CD14-positive monocyte (primary cell): ENCODE measurements around the gene IQGAP2. TPM values are rescaled to one million over a fixed set of nuclear protein-coding genes. Genes with fewer than 3 reads are reported as not detected.
A peak's percentile ranks its signal among the peaks of the same experiment; 100 is the strongest.

ENCODE experiments used
- DNase-seq, 3 donors: peaks; one replicate each; pipeline ENCODE4 v3.0.0-alpha.2; 2011 to 2022
- H2AFZ ChIP-seq: 2 replicates; pipeline ENCODE4 v1.6.0; 2012; ENCODE audit warnings: mild to moderate bottlenecking, low read depth, low read length, inconsistent platforms; ENCODE audit not compliant: insufficient read depth, poor library complexity, severe bottlenecking
- H3K27ac ChIP-seq, 2 donors: 1 replicate in 1 of 2; 2 replicates in 1 of 2; pipeline ENCODE4 v1.5.1; 2012 to 2013; ENCODE audit warnings: low read length in 2 of 2, control low read depth in 1 of 2, inconsistent platforms in 1 of 2, low read depth in 1 of 2, mild to moderate bottlenecking in 1 of 2
- H3K27me3 ChIP-seq, 2 donors: one replicate each; pipeline versions ENCODE4 v1.6.0 to v1.6.1; 2011 to 2013; ENCODE audit warnings: low read length in 2 of 2; ENCODE audit not compliant: control insufficient read depth in 2 of 2, insufficient read depth in 2 of 2
- H3K36me3 ChIP-seq, 2 donors: replicated peaks in 1 of 2; 1 replicate in 1 of 2; 2 replicates in 1 of 2; pipeline versions ENCODE4 v1.5.1 to v1.6.1; 2012 to 2013; ENCODE audit warnings: low read length in 2 of 2, control low read depth in 1 of 2, inconsistent platforms in 1 of 2, mild to moderate bottlenecking in 1 of 2; ENCODE audit not compliant: insufficient read depth in 2 of 2, control insufficient read depth in 1 of 2
- H3K4me1 ChIP-seq, 2 donors: 1 replicate in 1 of 2; 2 replicates in 1 of 2; pipeline versions ENCODE4 v1.5.1 to v1.6.1; 2012 to 2013; ENCODE audit warnings: low read length in 2 of 2, control low read depth in 1 of 2, inconsistent platforms in 1 of 2, mild to moderate bottlenecking in 1 of 2, moderate library complexity in 1 of 2; ENCODE audit not compliant: insufficient read depth in 2 of 2, control insufficient read depth in 1 of 2
- H3K4me2 ChIP-seq: replicated peaks from 2 replicates; pipeline ENCODE3; 2012; ENCODE audit warnings: low read length, moderate library complexity, mild to moderate bottlenecking; ENCODE audit not compliant: poor library complexity, severe bottlenecking; ENCODE audit errors: extremely low read depth
- H3K4me3 ChIP-seq, 3 experiments: fragments of 200-600 bp in 1 of 3; sonication (generic) in 1 of 3; replicated peaks in 1 of 3; 1 replicate in 2 of 3; 2 replicates in 1 of 3; pipeline ENCODE4 v1.5.1; 2011 to 2013; ENCODE audit warnings: low read length in 3 of 3, mild to moderate bottlenecking in 3 of 3, control low read depth in 2 of 3, low read depth in 2 of 3, inconsistent platforms in 1 of 3, moderate library complexity in 1 of 3
- H3K79me2 ChIP-seq: 2 replicates; pipeline ENCODE4 v1.6.0; 2012; ENCODE audit warnings: mild to moderate bottlenecking, control low read depth, inconsistent platforms, low read length, moderate library complexity; ENCODE audit not compliant: insufficient read depth
- H3K9ac ChIP-seq: 2 replicates; pipeline ENCODE4 v1.6.0; 2017; ENCODE audit warnings: low read length, mild to moderate bottlenecking; ENCODE audit not compliant: insufficient read depth, poor library complexity, severe bottlenecking
- H3K9me3 ChIP-seq, 2 donors: replicated peaks in 1 of 2; 1 replicate in 1 of 2; 2 replicates in 1 of 2; pipeline versions ENCODE4 v1.5.1 to v1.6.1; 2012 to 2013; ENCODE audit warnings: low read length in 2 of 2, control low read depth in 1 of 2; ENCODE audit not compliant: control insufficient read depth in 1 of 2, insufficient read depth in 1 of 2
- H4K20me1 ChIP-seq: 2 replicates; pipeline ENCODE4 v1.6.0; 2012; ENCODE audit warnings: mild to moderate bottlenecking, low read length, control low read depth, moderate library complexity; ENCODE audit not compliant: insufficient read depth
- H3K27ac Mint-ChIP-seq, 7 donors: one replicate each; pipeline ENCODE4 v1.8.0; 2020; ENCODE audit warnings: mild to moderate bottlenecking in 7 of 7, mixed read lengths in 7 of 7, moderate library complexity in 6 of 7, inconsistent platforms in 2 of 7
- H3K27me3 Mint-ChIP-seq, 3 donors: one replicate each; pipeline ENCODE4 v1.8.0; 2021 to 2022; ENCODE audit warnings: low read depth in 3 of 3, mild to moderate bottlenecking in 3 of 3, mixed read lengths in 3 of 3, moderate library complexity in 3 of 3, inconsistent platforms in 1 of 3
- H3K36me3 Mint-ChIP-seq, 2 donors: one replicate each; pipeline ENCODE4 v1.8.0; 2020; ENCODE audit warnings: mixed read lengths in 2 of 2, inconsistent platforms in 1 of 2, mild to moderate bottlenecking in 1 of 2
- H3K4me1 Mint-ChIP-seq: one replicate; pipeline ENCODE4 v1.8.0; 2020; ENCODE audit warnings: mild to moderate bottlenecking, mixed read lengths
- H3K4me3 Mint-ChIP-seq, 2 donors: one replicate each; pipeline ENCODE4 v1.8.0; 2020; ENCODE audit warnings: mild to moderate bottlenecking in 2 of 2, mixed read lengths in 2 of 2, moderate library complexity in 1 of 2
- H3K9me3 Mint-ChIP-seq, 7 donors: one replicate each; pipeline ENCODE4 v1.8.0; 2020 to 2022; ENCODE audit warnings: mixed read lengths in 7 of 7, mild to moderate bottlenecking in 6 of 7, moderate library complexity in 6 of 7, inconsistent platforms in 2 of 7
- WGBS: methylation state at CpG from one replicate; pipeline ENCODE4 v1.1.5; 2013; ENCODE audit warnings: missing lambda C conversion rate; ENCODE audit not compliant: insufficient coverage; 5-methylcytosine and 5-hydroxymethylcytosine counted together
- intact Hi-C, 2 donors: fragments of 100-400 bp; cut with micrococcal nuclease; formaldehyde crosslinking; loops; one replicate each; pipeline versions ENCODE4 v1.15.0 to v1.15.1; 2023
- polyA plus RNA-seq, 3 donors: library from polyadenylated mRNA; depleted of rRNA in 1 of 3; unstranded in 2 of 3; stranded (reverse) in 1 of 3; fragments of 300-500 nt in 2 of 3; fragments of >200 nt in 1 of 3; fragmentation: Illumina TruSeq in 2 of 3; gene quantifications; 1 replicate in 2 of 3; 2 replicates in 1 of 3; pipeline ENCODE4 v1.2.3, GENCODE V29; 2012 to 2021
- TF ChIP-seq, protein P1 (sequence below): fragments of 200-600 bp; IDR thresholded peaks from one replicate; pipeline ENCODE4 v1.8.0; 2022; ENCODE audit warnings: antibody characterized with exemption, mild to moderate bottlenecking

IQGAP2 gene
- polyA plus RNA-seq, 3 donors: 21.4 to 50.9 (median 35.4) TPM

DNA sequence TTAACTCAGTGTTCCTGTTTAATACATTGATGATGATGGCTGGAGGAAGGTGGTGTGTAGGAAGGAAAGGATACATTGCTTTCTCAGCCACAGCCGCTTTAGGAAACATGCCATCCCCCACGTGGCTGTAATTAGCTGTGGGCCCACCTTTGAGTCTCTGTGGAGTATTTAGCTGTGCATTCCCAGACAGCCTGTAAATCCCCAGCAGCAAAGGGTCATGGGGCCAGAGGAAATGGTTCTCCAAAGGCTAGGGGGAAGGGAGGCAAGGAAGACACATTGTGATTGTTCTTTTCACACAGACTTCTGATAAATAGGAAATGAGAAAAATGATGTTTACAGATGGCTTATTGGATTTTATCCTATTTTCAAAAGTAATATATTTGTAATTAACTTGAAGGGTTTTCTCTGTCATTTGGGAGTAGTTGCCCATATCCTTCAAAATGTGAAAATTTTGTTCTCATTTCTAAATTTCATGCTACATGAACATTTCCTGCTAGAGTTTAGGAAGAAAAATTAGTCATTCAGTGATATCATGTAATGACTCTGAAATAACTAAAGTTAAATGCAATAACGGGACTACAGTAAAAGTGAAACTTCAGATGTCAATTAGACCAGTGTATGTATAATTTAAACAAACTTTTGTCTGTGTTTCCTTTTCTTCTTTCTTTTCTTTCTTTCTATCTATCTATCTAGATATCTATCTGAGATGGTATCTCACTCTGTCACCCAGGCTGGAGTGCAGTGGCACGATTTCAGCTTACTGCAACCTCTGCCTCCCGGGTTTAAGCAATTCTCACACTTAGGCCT is 288.6 kb downstream of the IQGAP2 start:
- Mint-ChIP-seq H3K4me3 (no peak overlapping the region), H3K9me3 (peaks cover 0 to 2% (median 0%) of the 10 kb centered on the region in 7 donors), H3K27ac (peak overlapping the region in 3 of 7 donors; percentile 6 to 66 (median 30)), H3K36me3 (peaks cover 73 to 85% of the 10 kb centered on the region in 2 donors), H3K27me3 (no peaks in the 10 kb centered on the region), H3K4me1 (peaks cover 2% of the 10 kb centered on the region)
- TF ChIP-seq, protein P1, sequence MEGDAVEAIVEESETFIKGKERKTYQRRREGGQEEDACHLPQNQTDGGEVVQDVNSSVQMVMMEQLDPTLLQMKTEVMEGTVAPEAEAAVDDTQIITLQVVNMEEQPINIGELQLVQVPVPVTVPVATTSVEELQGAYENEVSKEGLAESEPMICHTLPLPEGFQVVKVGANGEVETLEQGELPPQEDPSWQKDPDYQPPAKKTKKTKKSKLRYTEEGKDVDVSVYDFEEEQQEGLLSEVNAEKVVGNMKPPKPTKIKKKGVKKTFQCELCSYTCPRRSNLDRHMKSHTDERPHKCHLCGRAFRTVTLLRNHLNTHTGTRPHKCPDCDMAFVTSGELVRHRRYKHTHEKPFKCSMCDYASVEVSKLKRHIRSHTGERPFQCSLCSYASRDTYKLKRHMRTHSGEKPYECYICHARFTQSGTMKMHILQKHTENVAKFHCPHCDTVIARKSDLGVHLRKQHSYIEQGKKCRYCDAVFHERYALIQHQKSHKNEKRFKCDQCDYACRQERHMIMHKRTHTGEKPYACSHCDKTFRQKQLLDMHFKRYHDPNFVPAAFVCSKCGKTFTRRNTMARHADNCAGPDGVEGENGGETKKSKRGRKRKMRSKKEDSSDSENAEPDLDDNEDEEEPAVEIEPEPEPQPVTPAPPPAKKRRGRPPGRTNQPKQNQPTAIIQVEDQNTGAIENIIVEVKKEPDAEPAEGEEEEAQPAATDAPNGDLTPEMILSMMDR: no peak
- intact Hi-C loops: no loop called here
- Histone ChIP-seq H3K9me3 (no peaks in the 10 kb centered on the region), H3K4me2 (no peak overlapping the region), H3K36me3 (peaks cover 92 to 98% of the 10 kb centered on the region in 2 donors), H3K79me2 (no peaks in the 10 kb centered on the region), H3K27me3 (no peaks in the 10 kb centered on the region), H3K4me1 (no peaks in the 10 kb centered on the region), H3K27ac (peak overlapping the region in 1 of 2 donors; percentile 36), H2AFZ (no peak overlapping the region), H4K20me1 (no peaks in the 10 kb centered on the region), H3K4me3 (no peak overlapping the region), H3K9ac (no peak overlapping the region)
- WGBS: no CpG with 5 or more reads among the region's 5 CpGs
- DNase-seq: no peak

DNA sequence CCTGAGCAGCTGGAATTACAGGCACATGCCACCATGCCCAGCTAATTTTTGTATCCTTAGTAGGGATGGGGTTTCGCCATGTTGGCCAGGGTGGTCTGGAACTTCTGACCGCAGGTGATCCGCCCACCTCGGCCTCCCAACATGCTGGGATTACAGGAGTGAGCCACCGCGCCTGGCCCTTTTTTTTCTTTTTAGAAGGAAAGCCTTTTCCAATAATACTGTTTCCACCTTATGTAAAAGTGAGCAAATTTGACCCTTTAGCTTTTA is 289.1 kb downstream of the IQGAP2 start:
- no peak for DNase-seq
- intact Hi-C loops: no loop called here
- H3K27me3 Mint-ChIP-seq: no peaks in the 10 kb centered on the region
- peaks cover 90 to 98% of the 10 kb centered on the region in 2 donors for H3K36me3 ChIP-seq
- H4K20me1 ChIP-seq: no peaks in the 10 kb centered on the region
- TF ChIP-seq, protein P1: no peak
- no peaks in the 10 kb centered on the region for H3K27me3 ChIP-seq
- peaks cover 68 to 80% of the 10 kb centered on the region in 2 donors for H3K36me3 Mint-ChIP-seq
- no peaks in the 10 kb centered on the region for H3K79me2 ChIP-seq
- no peak overlapping the region for H3K9ac ChIP-seq
- no peak overlapping the region for H3K27ac ChIP-seq
- H3K4me3 Mint-ChIP-seq: no peak overlapping the region
- H3K4me2 ChIP-seq: no peak overlapping the region
- peak overlapping the region in 2 of 7 donors; percentile 5 to 30 for H3K27ac Mint-ChIP-seq
- WGBS: no CpG with 5 or more reads among the region's 6 CpGs
- H3K4me1 ChIP-seq: no peaks in the 10 kb centered on the region
- H2AFZ ChIP-seq: no peak overlapping the region
- peaks cover 2% of the 10 kb centered on the region for H3K4me1 Mint-ChIP-seq
- peaks cover 0 to 2% (median 0%) of the 10 kb centered on the region in 7 donors for H3K9me3 Mint-ChIP-seq
- no peak overlapping the region for H3K4me3 ChIP-seq
- H3K9me3 ChIP-seq: no peaks in the 10 kb centered on the region
